H7 (cell line): ENCODE measurements around the gene MFRP. TPM values are rescaled to one million over a fixed set of nuclear protein-coding genes. Genes with fewer than 3 reads are reported as not detected.

Experiments
- DNase-seq: peaks from one replicate; pipeline ENCODE4 v3.0.0; 2012
- H3K27me3 ChIP-seq: 2 replicates; pipeline ENCODE4 v1.6.0; 2011; ENCODE audit warnings: mild to moderate bottlenecking, low read length; ENCODE audit not compliant: control insufficient read depth, insufficient read depth
- H3K36me3 ChIP-seq: replicated peaks from 2 replicates; pipeline ENCODE4 v1.5.1; 2011; ENCODE audit warnings: low read length; ENCODE audit not compliant: control insufficient read depth, insufficient read depth
- H3K4me3 ChIP-seq: 2 replicates; pipeline ENCODE4 v1.5.1; 2011; ENCODE audit warnings: low read depth, mild to moderate bottlenecking, control low read depth, low read length, moderate library complexity; ENCODE audit not compliant: insufficient read depth
- total RNA-seq: library from RNA; depleted of rRNA; stranded (reverse); fragments of >200 nt; shearing (Covaris generic); gene quantifications from 2 replicates; pipeline ENCODE4 v1.2.3, GENCODE V29; 2014

Gene MFRP
- total RNA-seq, 1 experiment from 2014 or later: not detected

- Histone ChIP-seq H3K4me3 (no peak overlapping the region), H3K36me3 (no peaks in the 10 kb centered on the region), H3K27me3 (peaks cover 28% of the 10 kb centered on the region)
- DNase-seq: no peak
Observed at GRCh38 chr11:119367661-119368120, 21.2 kb upstream of the MFRP start.

- Histone ChIP-seq H3K27me3 (peaks cover 33% of the 10 kb centered on the region), H3K4me3 (no peak overlapping the region), H3K36me3 (no peaks in the 10 kb centered on the region)
- DNase-seq: no peak
Observed at GRCh38 chr11:119366690-119367620, 20.4 kb upstream of the MFRP start.

DNA sequence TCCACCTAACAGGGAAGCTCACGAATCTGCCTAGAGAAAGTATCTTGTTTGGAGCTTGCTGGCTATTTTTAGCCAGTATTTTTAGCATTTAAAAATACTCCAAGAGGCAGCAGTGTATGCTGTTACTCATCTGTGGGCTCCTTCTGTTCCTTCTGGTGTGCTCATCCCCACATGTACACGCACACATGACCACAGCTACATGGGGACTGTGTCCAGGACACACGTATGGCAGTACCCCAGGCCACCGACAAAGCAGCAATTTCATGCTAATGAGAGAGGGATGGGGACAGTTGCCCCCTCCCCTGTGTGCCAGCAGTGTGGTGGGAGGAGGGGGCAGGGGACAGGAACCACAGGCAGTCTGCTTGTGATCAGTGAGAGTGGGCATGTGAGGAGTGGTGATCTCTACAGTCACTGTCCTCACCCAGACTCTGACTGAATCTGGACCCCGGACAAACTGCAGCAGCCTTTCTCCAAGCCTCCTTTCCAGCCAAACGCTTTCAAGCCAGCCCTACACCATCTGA lies 18.6 kb upstream of the MFRP start:
- Histone ChIP-seq H3K4me3 (no peak overlapping the region), H3K27me3 (peaks cover 34% of the 10 kb centered on the region), H3K36me3 (no peaks in the 10 kb centered on the region)
- DNase-seq: no peak

- H3K4me3 ChIP-seq: peak overlapping the region; percentile 52
- H3K36me3 ChIP-seq: no peaks in the 10 kb centered on the region
- DNase-seq: peak; percentile 98
- H3K27me3 ChIP-seq: peaks cover 34% of the 10 kb centered on the region
Observed at GRCh38 chr11:119363851-119364590, 17.5 kb upstream of the MFRP start.

GRCh38 chr11:119363081-119363850 lies 16.8 kb upstream of the MFRP start:
- DNase-seq: peak; percentile 72
- H3K36me3 ChIP-seq: no peaks in the 10 kb centered on the region
- H3K4me3 ChIP-seq: peak overlapping the region; percentile 52
- peaks cover 34% of the 10 kb centered on the region for H3K27me3 ChIP-seq

GRCh38 chr11:119362741-119363080 lies 16.2 kb upstream of the MFRP start:
- no peak for DNase-seq
- Histone ChIP-seq H3K27me3 (peaks cover 32% of the 10 kb centered on the region), H3K36me3 (no peaks in the 10 kb centered on the region), H3K4me3 (no peak overlapping the region)

DNA sequence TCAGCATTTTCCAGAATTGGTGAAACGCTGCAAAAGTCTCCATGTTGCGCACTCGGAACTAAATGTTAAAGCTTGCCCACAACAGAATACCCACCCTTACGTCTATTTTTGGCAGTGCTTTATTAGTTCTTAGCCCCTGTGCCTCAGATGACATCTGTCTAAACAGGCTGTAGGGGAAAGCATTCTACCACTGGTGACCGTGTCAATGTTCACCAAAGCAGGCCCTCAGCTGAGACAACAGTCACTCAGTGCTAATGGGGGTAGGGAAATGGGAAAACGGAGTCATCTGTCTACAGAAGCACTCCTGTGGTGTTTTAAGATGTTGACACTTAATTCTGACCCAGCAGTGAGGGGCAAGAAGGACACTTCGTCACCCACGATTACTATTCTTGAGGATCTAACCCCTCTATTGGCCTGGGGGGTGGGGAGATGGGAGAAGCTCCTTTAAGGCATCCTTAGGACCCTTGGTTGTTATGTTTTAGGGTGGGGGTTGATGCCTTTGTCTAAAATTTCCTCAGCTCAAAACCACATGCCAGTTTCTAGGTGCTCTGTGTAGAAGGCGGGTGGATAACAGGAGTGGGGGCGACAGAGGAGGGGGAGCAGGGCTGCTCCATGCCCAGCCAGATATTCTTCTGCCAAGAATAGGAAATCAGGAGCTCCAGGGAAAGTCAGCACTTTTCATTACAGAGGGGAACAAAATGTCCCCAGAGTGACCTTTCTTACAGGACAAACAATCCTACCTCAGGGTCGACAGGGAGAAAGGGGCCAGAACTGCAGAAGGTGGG lies 15.6 kb upstream of the MFRP start:
- H3K36me3 ChIP-seq: no peaks in the 10 kb centered on the region
- no peak overlapping the region for H3K4me3 ChIP-seq
- peaks cover 32% of the 10 kb centered on the region for H3K27me3 ChIP-seq
- no peak for DNase-seq

- Histone ChIP-seq H3K36me3 (no peaks in the 10 kb centered on the region), H3K4me3 (no peak overlapping the region), H3K27me3 (peaks cover 32% of the 10 kb centered on the region)
- peak; percentile 83 for DNase-seq
Observed at GRCh38 chr11:119361056-119361787, 14.7 kb upstream of the MFRP start.

DNA sequence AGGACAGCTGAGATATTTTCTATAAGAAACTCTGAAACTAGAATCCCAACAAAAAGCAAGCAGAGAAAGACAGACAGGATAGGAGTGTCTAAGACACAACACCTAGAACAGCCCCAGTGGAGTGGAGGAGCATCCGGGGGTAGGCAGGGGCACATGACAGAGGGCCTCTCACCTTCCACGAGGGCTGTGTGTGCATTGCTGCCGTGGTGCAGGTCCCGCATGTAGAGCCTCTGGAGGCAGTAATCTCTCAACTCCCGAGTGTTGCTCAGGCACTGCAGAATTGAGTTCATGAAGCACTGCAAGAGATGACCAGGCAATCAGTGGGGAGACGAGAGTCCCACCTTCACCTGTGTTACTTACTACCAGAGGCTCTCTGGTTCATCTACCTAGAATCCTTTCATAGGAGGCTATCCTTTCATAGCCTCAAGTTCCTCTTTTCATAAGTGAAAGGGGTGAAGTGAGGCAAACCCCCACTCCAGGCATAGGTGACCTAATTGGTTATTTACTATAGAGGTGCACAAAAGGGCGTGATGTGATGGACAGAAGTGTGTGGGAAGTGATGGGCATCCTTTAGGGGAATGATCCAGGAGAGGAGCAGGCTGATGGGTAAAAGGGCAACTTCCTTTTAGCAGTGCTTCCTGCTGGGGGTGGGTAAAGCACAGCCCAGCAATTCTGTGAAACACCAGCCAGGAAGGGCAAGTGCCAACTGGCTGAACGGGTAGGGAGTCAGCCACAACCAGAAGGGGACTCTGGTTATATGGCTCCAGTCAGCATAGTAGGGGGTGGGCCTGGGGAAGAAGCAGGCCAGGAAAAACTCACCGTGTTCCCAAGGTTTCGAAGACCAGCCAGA lies 13.1 kb upstream of the MFRP start:
- H3K27me3 ChIP-seq: peaks cover 25% of the 10 kb centered on the region
- no peaks in the 10 kb centered on the region for H3K36me3 ChIP-seq
- H3K4me3 ChIP-seq: no peak overlapping the region
- no peak for DNase-seq

GRCh38 chr11:119357074-119357473 lies 10.6 kb upstream of the MFRP start:
- H3K4me3 ChIP-seq: no peak overlapping the region; the same call in 1 of the 2 replicates
- DNase-seq: no peak
- no peaks in the 10 kb centered on the region for H3K36me3 ChIP-seq
- peaks cover 4% of the 10 kb centered on the region for H3K27me3 ChIP-seq

- DNase-seq: peak; percentile 98
- H3K4me3 ChIP-seq: peak overlapping the region; percentile 47
- peaks cover 3% of the 10 kb centered on the region for H3K27me3 ChIP-seq
- H3K36me3 ChIP-seq: no peaks in the 10 kb centered on the region
Observed at GRCh38 chr11:119356349-119357031, 10.0 kb upstream of the MFRP start.
